C4-2B (cell line): ENCODE data around the gene VCP.

Source experiments
- CTCF ChIP-seq: fragments of 450-650 bp; conservative IDR thresholded peaks from 2 replicates; pipeline ENCODE4 v1.5.1; 2017; ENCODE audit warnings: mild to moderate bottlenecking
- ZFX ChIP-seq: fragments of 450-650 bp; IDR thresholded peaks from 2 replicates; pipeline ENCODE4 v1.6.1; 2017

- TF ChIP-seq CTCF (no peak), ZFX (no peak)
Measured at GRCh38 chr9:35112257-35113020, 40.0 kb upstream of the VCP start.
